Fibroblast of lung (primary cell): Measurements from ENCODE around the gene MILR1. TPM values are rescaled to one million over a fixed set of nuclear protein-coding genes. Genes with fewer than 3 reads are reported as not detected.
A peak's percentile ranks its signal among the peaks of the same experiment; 100 is the strongest.

ENCODE experiments used
- DNase-seq, 2 donors: peaks; one replicate each; pipeline versions ENCODE4 v3.0.0 to v3.0.0-alpha.2; 2010; ENCODE audit warnings: low read depth in 2 of 2
- H2AFZ ChIP-seq: 2 replicates; pipeline ENCODE4 v1.5.1; 2012; ENCODE audit warnings: low read length, control low read depth, inconsistent platforms
- H3K27ac ChIP-seq: 2 replicates; pipeline ENCODE4 v1.5.1; 2011; ENCODE audit warnings: low read length, control low read depth; ENCODE audit not compliant: insufficient read depth
- H3K27me3 ChIP-seq: 2 replicates; pipeline ENCODE4 v1.5.1; 2011; ENCODE audit warnings: mild to moderate bottlenecking, low read length; ENCODE audit not compliant: control insufficient read depth, insufficient read depth
- H3K36me3 ChIP-seq: 2 replicates; pipeline ENCODE4 v1.5.1; 2011; ENCODE audit warnings: low read length; ENCODE audit not compliant: control insufficient read depth, insufficient read depth
- H3K4me1 ChIP-seq: 2 replicates; pipeline ENCODE4 v1.5.1; 2011; ENCODE audit warnings: low read length; ENCODE audit not compliant: control insufficient read depth, insufficient read depth; ENCODE audit errors: extremely low read depth
- H3K4me2 ChIP-seq: 2 replicates; pipeline ENCODE4 v1.5.1; 2011; ENCODE audit warnings: low read length, control low read depth; ENCODE audit not compliant: insufficient read depth; ENCODE audit errors: extremely low read depth
- H3K4me3 ChIP-seq, 4 experiments: fragments of 200-600 bp in 1 of 4; sonication (generic) in 1 of 4; replicated peaks in 1 of 4; 2 replicates each; pipeline ENCODE4 v1.5.1; 2011 to 2016; ENCODE audit warnings: low read length in 4 of 4, low read depth in 3 of 4, mild to moderate bottlenecking in 3 of 4, control low read depth in 2 of 4, inconsistent platforms in 1 of 4, mixed read lengths in 1 of 4; ENCODE audit not compliant: insufficient read depth in 1 of 4; ENCODE audit errors: control extremely low read depth in 1 of 4
- H3K79me2 ChIP-seq: 2 replicates; pipeline ENCODE4 v1.5.1; 2012; ENCODE audit warnings: mild to moderate bottlenecking, low read length, inconsistent platforms; ENCODE audit not compliant: control insufficient read depth, insufficient read depth
- H3K9ac ChIP-seq: 2 replicates; pipeline ENCODE4 v1.5.1; 2011; ENCODE audit warnings: mild to moderate bottlenecking, low read length, control low read depth; ENCODE audit not compliant: insufficient read depth
- H3K9me3 ChIP-seq: 2 replicates; pipeline ENCODE4 v1.5.1; 2012; ENCODE audit warnings: low read depth, low read length; ENCODE audit not compliant: control insufficient read depth, insufficient read depth
- H4K20me1 ChIP-seq: 2 replicates; pipeline ENCODE4 v1.5.1; 2011; ENCODE audit warnings: low read length; ENCODE audit not compliant: control insufficient read depth, insufficient read depth; ENCODE audit errors: extremely low read depth
- EZH2 ChIP-seq: IDR thresholded peaks from 2 replicates; pipeline ENCODE4 v1.5.1; 2012; ENCODE audit warnings: low read length, control low read depth, mild to moderate bottlenecking; ENCODE audit errors: missing control alignments
- polyA plus RNA-seq, 2 donors: library from polyadenylated mRNA; depleted of rRNA in 1 of 2; stranded (reverse) in 1 of 2; unstranded in 1 of 2; fragments of >200 nt; gene quantifications; 2 replicates each; pipeline ENCODE4 v1.2.1, GENCODE V29; 2011 to 2012; ENCODE audit warnings: missing spikeins in 1 of 2
- total RNA-seq: library from RNA; depleted of rRNA; stranded (reverse); fragments of >200 nt; gene quantifications from 2 replicates; pipeline ENCODE4 v1.2.1, GENCODE V29; 2014
- TF ChIP-seq, protein P1 (sequence below), 2 donors: IDR thresholded peaks in 1 of 2; conservative IDR thresholded peaks in 1 of 2; 1 replicate in 1 of 2; 2 replicates in 1 of 2; pipeline ENCODE4 v1.5.1; 2011 to 2012; ENCODE audit warnings: low read length in 2 of 2, control low read depth in 1 of 2, inconsistent platforms in 1 of 2, low read depth in 1 of 2, mild to moderate bottlenecking in 1 of 2

Gene MILR1
- total and polyA plus RNA-seq, 2 donors (not counting 1 experiment from before 2014, with no cell fraction given): 9.1 to 11.6 TPM

DNA sequence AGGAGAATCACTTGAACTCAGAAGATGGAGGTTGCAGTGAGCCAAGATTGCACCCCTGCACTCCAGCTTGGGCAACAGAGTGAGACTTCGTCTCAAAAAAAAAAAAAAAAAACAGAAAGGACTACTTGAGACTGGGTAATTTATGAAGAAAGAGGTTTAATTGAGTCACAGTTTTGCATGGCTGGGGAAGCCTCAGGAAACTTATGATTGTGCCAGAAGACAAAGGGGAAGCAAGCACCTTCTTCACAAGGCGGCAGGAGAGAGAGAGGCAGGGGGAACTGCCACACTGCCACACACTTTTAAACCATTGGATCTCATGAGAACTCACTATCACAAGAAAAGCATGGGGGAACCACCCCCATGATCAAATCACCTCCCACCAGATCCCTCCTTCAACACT, 9.0 kb upstream of the MILR1 start:
- no peak overlapping the region for H3K4me2 ChIP-seq
- no peaks in the 10 kb centered on the region for H3K9me3 ChIP-seq
- H3K27ac ChIP-seq: no peak overlapping the region
- no peaks in the 10 kb centered on the region for H4K20me1 ChIP-seq
- no peaks in the 10 kb centered on the region for H3K36me3 ChIP-seq
- no peaks in the 10 kb centered on the region for H3K27me3 ChIP-seq
- no peaks in the 10 kb centered on the region for H3K79me2 ChIP-seq
- H2AFZ ChIP-seq: no peak overlapping the region
- no peak for DNase-seq
- H3K4me1 ChIP-seq: peaks cover 7% of the 10 kb centered on the region
- no peak overlapping the region for H3K4me3 ChIP-seq
- H3K9ac ChIP-seq: no peak overlapping the region
- no peak for TF ChIP-seq EZH2
- TF ChIP-seq, protein P1, sequence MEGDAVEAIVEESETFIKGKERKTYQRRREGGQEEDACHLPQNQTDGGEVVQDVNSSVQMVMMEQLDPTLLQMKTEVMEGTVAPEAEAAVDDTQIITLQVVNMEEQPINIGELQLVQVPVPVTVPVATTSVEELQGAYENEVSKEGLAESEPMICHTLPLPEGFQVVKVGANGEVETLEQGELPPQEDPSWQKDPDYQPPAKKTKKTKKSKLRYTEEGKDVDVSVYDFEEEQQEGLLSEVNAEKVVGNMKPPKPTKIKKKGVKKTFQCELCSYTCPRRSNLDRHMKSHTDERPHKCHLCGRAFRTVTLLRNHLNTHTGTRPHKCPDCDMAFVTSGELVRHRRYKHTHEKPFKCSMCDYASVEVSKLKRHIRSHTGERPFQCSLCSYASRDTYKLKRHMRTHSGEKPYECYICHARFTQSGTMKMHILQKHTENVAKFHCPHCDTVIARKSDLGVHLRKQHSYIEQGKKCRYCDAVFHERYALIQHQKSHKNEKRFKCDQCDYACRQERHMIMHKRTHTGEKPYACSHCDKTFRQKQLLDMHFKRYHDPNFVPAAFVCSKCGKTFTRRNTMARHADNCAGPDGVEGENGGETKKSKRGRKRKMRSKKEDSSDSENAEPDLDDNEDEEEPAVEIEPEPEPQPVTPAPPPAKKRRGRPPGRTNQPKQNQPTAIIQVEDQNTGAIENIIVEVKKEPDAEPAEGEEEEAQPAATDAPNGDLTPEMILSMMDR (conservative IDR thresholded peaks at IDR 0.05 in 1 of 2, IDR thresholded peaks at IDR 0.05 in 1 of 2; ENCODE audit: low read depth in 1 of 2, low read length in 2 of 2): no peak

DNA sequence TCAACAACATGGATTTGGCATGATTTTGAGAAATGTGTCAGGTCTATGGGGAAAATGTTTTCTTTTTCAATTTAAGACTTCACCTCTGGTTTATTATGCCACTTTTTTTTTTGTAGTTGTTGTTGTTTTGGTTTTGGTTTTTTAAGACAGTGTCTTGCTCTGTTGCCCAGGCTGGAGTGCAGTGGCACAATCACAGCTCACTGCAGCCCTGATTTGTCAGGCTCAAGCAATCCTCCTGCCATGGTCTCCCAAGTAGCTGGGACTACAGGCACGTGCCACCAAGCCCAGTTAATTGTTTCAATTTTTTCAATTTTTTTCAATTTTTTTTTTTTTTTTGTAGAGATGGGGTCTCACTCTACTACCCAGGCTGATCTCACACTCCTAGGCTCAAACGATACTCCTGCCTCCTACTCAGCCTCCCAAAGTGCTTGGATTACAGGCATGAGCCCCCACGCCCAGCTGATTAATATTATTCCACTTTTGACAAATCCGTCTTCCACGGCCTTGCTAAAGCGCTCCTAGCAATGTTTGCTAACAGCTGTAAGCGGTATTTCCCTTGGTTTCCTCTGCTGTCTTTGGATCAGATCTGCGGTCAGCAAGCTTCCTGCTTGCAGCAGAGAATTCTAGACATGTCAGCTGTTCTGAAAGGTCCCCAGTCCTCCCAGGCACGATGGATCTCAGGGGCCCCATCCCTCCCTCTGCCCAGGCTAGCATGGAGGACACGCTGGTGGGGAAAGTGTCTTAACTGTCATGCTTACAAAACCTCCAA, 7.0 kb upstream of the MILR1 start:
- no peak for TF ChIP-seq EZH2
- TF ChIP-seq, protein P1 (conservative IDR thresholded peaks at IDR 0.05 in 1 of 2, IDR thresholded peaks at IDR 0.05 in 1 of 2; ENCODE audit: low read depth in 1 of 2, low read length in 2 of 2): no peak
- Histone ChIP-seq H3K36me3 (no peaks in the 10 kb centered on the region), H3K27me3 (no peaks in the 10 kb centered on the region), H3K27ac (peak overlapping the region; percentile 34), H3K4me1 (peaks cover 7% of the 10 kb centered on the region), H2AFZ (peak overlapping the region; percentile 73), H3K4me3 (no peak overlapping the region), H3K9me3 (no peaks in the 10 kb centered on the region), H3K79me2 (no peaks in the 10 kb centered on the region), H4K20me1 (no peaks in the 10 kb centered on the region), H3K4me2 (peak overlapping the region; percentile 54), H3K9ac (no peak overlapping the region)
- DNase-seq: peak; percentile 40 to 52

DNA sequence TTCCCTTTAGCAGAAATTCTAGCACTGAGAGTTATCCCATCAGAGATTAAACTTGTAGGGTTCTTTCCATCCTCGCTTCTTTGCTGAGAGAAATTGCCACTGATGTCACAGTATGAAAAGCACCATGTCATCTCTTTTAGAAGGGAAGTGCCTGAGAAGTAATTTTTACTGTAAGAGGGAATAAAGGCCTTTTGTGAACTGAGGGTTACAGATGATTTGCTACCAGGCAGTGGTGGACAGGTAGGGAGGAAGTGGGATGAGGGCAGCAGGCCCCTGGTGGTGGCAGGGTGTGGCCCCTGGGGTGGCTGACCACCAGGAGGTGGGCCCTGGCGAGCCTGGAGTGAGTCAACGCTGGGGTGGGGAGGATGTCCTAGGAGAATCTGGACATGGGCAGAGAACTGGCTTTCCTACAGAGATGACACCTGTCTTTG, 6.4 kb upstream of the MILR1 start:
- no peaks in the 10 kb centered on the region for H3K79me2 ChIP-seq
- peak overlapping the region; percentile 73 for H2AFZ ChIP-seq
- no peak overlapping the region for H3K4me3 ChIP-seq
- no peaks in the 10 kb centered on the region for H3K9me3 ChIP-seq
- no peaks in the 10 kb centered on the region for H3K27me3 ChIP-seq
- peak overlapping the region; percentile 34 for H3K27ac ChIP-seq
- no peaks in the 10 kb centered on the region for H4K20me1 ChIP-seq
- no peak overlapping the region for H3K4me2 ChIP-seq
- TF ChIP-seq, protein P1 (conservative IDR thresholded peaks at IDR 0.05 in 1 of 2, IDR thresholded peaks at IDR 0.05 in 1 of 2; ENCODE audit: low read depth in 1 of 2, low read length in 2 of 2): no peak
- no peak for TF ChIP-seq EZH2
- DNase-seq: no peak
- H3K36me3 ChIP-seq: no peaks in the 10 kb centered on the region
- no peak overlapping the region for H3K9ac ChIP-seq
- H3K4me1 ChIP-seq: peaks cover 7% of the 10 kb centered on the region
